ENCODE results near the gene ACTR1A.

Gene ACTR1A

GRCh38 chr10:102450374-102451104 lies 52.0 kb downstream of the ACTR1A start:
- H3K4me3 ChIP-seq (replicated peaks in 1 of 2; ENCODE audit: low read depth in 2 of 2, low read length in 2 of 2): peak overlapping the region; percentile 67 to 69
- peak; percentile 55 to 79 for DNase-seq (ENCODE audit: low read depth in 2 of 2)
- TF ChIP-seq, protein P1, sequence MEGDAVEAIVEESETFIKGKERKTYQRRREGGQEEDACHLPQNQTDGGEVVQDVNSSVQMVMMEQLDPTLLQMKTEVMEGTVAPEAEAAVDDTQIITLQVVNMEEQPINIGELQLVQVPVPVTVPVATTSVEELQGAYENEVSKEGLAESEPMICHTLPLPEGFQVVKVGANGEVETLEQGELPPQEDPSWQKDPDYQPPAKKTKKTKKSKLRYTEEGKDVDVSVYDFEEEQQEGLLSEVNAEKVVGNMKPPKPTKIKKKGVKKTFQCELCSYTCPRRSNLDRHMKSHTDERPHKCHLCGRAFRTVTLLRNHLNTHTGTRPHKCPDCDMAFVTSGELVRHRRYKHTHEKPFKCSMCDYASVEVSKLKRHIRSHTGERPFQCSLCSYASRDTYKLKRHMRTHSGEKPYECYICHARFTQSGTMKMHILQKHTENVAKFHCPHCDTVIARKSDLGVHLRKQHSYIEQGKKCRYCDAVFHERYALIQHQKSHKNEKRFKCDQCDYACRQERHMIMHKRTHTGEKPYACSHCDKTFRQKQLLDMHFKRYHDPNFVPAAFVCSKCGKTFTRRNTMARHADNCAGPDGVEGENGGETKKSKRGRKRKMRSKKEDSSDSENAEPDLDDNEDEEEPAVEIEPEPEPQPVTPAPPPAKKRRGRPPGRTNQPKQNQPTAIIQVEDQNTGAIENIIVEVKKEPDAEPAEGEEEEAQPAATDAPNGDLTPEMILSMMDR (IDR thresholded peaks at IDR 0.05; ENCODE audit: low read depth, low read length): no peak

GRCh38 chr10:102450124-102450373 lies 52.5 kb downstream of the ACTR1A start:
- H3K4me3 ChIP-seq (replicated peaks in 1 of 2; ENCODE audit: low read depth in 2 of 2, low read length in 2 of 2): peak overlapping the region; percentile 67 to 69
- TF ChIP-seq, protein P1 (IDR thresholded peaks at IDR 0.05; ENCODE audit: low read depth, low read length): no peak
- no peak for DNase-seq (ENCODE audit: low read depth in 2 of 2)

- TF ChIP-seq, protein P1 (IDR thresholded peaks at IDR 0.05; ENCODE audit: low read depth, low read length): no peak
- DNase-seq (ENCODE audit: low read depth in 2 of 2): peak; percentile 47 to 80
- peak overlapping the region; percentile 67 to 69 for H3K4me3 ChIP-seq (replicated peaks in 1 of 2; ENCODE audit: low read depth in 2 of 2, low read length in 2 of 2)
Observed at GRCh38 chr10:102449321-102450123, 53.0 kb downstream of the ACTR1A start.

- TF ChIP-seq, protein P1 (IDR thresholded peaks at IDR 0.05; ENCODE audit: low read depth, low read length): no peak
- no peak overlapping the region for H3K4me3 ChIP-seq (replicated peaks in 1 of 2; ENCODE audit: low read depth in 2 of 2, low read length in 2 of 2)
- DNase-seq (ENCODE audit: low read depth in 2 of 2): peak in 1 of 2 donors; percentile 35
Observed at GRCh38 chr10:102444851-102445250, 57.7 kb downstream of the ACTR1A start.

DNA sequence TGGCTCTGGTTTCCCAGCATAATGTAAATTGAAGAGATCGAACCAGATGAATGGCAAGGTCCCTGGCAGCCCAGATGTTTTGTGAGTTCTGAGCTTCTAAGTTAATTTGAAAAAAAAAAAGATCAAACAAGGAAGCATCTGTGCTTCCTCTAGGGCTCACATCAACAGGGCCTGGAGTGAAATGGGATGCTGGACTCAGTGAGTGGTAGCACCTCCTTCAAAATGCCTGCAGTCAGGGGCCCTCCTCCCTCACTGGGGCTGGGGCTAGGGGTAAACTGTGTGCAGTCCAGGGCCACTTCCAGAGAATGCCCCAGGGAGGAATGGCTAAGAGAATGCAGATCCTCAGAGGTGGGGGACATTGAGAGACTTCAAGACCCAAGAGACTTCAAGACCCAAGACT lies 64.1 kb downstream of the ACTR1A start:
- no peak overlapping the region for H3K4me3 ChIP-seq (replicated peaks in 1 of 2; ENCODE audit: low read depth in 2 of 2, low read length in 2 of 2)
- TF ChIP-seq, protein P1 (IDR thresholded peaks at IDR 0.05; ENCODE audit: low read depth, low read length): no peak
- no peak for DNase-seq (ENCODE audit: low read depth in 2 of 2)

- no peak for DNase-seq (ENCODE audit: low read depth in 2 of 2)
- H3K4me3 ChIP-seq (replicated peaks in 1 of 2; ENCODE audit: low read depth in 2 of 2, low read length in 2 of 2): no peak overlapping the region
- TF ChIP-seq, protein P1 (IDR thresholded peaks at IDR 0.05; ENCODE audit: low read depth, low read length): no peak
Observed at GRCh38 chr10:102437515-102437914, 65.0 kb downstream of the ACTR1A start.
